ENCODE data around the gene KREMEN1. TPM values are rescaled to one million over a fixed set of nuclear protein-coding genes. Genes with fewer than 3 reads are reported as not detected.

KREMEN1 gene
- total and polyA plus RNA-seq, 2 of the 4 experiments (the other 2 are of a cell fraction): 2.9 to 4.6 TPM

- WGBS, 2 experiments (ENCODE audit: extremely low coverage in 2 of 2, insufficient read length in 1 of 2): 98% methylated on average over 10 of the region's 24 CpGs; no CpG with 5 or more reads in 1 of the 2 experiments
- Histone ChIP-seq H3K4me3 (ENCODE audit: insufficient read depth, low read depth, low read length) (no peak overlapping the region), H2BK120ac (ENCODE audit: low read depth, low read length) (no peak overlapping the region), H3K27ac (ENCODE audit: insufficient read depth, low read length) (no peak overlapping the region), H2BK5ac (ENCODE audit: low read depth, low read length, poor library complexity, severe bottlenecking) (no peak overlapping the region), H2BK20ac (ENCODE audit: low read depth, low read length) (no peak overlapping the region), H2AFZ (replicated peaks; ENCODE audit: low read length, poor library complexity) (no peak overlapping the region), H3K14ac (replicated peaks; ENCODE audit: low read depth, low read length) (no peak overlapping the region), H2AK9ac (replicated peaks; ENCODE audit: low read depth, low read length, poor library complexity) (no peak overlapping the region), H3K9me1 (ENCODE audit: insufficient read depth, low read length) (peaks cover 6% of the 10 kb centered on the region; the same call in 1 of the 2 replicates), H2BK15ac (ENCODE audit: low read depth, low read length) (no peak overlapping the region), H3K56ac (ENCODE audit: extremely low read depth, insufficient read depth, low read length) (no peak overlapping the region), H3K18ac (ENCODE audit: low read depth, low read length) (no peak overlapping the region), H3K4ac (ENCODE audit: low read depth, low read length) (no peak overlapping the region), H3K36me3 (ENCODE audit: control insufficient read depth, insufficient read depth, low read length) (peaks cover 17% of the 10 kb centered on the region), H4K91ac (ENCODE audit: insufficient read depth, low read depth, low read length) (no peak overlapping the region), H4K20me1 (ENCODE audit: insufficient read depth, low read length) (no peaks in the 10 kb centered on the region), H4K5ac (ENCODE audit: low read depth, low read length) (no peak overlapping the region), H2AK5ac (ENCODE audit: low read depth, low read length) (no peak overlapping the region), H3K27me3 (ENCODE audit: control insufficient read depth, insufficient read depth, low read length) (no peaks in the 10 kb centered on the region), H3K9me3 (ENCODE audit: control insufficient read depth, insufficient read depth, low read length) (no peaks in the 10 kb centered on the region), H3K4me2 (ENCODE audit: low read depth, low read length) (no peak overlapping the region), H3K23ac (ENCODE audit: low read depth, low read length) (no peak overlapping the region), H4K8ac (ENCODE audit: low read depth in 2 of 2, low read length in 2 of 2) (no peak overlapping the region), H3K9ac (ENCODE audit: low read depth, low read length) (no peak overlapping the region), H3K4me1 (ENCODE audit: control insufficient read depth, insufficient read depth, low read length) (no peaks in the 10 kb centered on the region), H3K79me1 (ENCODE audit: low read depth in 1 of 2, low read length in 2 of 2) (no peaks in the 10 kb centered on the region)
- in situ Hi-C loops (cut with MboI; ENCODE audit: low sequenced_read_pairs): no loop called here
- intact Hi-C loops (cut with micrococcal nuclease): no loop called here
- dilution Hi-C loops (cut with HindIII; ENCODE audit: low sequenced_read_pairs, unreplicated experiment): no loop called here
- ChIA-PET CTCF (no interaction called here), POLR2A (ENCODE audit: unreplicated experiment) (no interaction called here)
- DNase-seq (no peak), ATAC-seq (ENCODE audit: low read depth) (no peak)
- no TSS peak for BruUV-seq (replicated peaks)
- TF ChIP-seq, protein P1, sequence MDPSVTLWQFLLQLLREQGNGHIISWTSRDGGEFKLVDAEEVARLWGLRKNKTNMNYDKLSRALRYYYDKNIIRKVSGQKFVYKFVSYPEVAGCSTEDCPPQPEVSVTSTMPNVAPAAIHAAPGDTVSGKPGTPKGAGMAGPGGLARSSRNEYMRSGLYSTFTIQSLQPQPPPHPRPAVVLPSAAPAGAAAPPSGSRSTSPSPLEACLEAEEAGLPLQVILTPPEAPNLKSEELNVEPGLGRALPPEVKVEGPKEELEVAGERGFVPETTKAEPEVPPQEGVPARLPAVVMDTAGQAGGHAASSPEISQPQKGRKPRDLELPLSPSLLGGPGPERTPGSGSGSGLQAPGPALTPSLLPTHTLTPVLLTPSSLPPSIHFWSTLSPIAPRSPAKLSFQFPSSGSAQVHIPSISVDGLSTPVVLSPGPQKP (IDR thresholded peaks at IDR 0.05; ENCODE audit: borderline replicate concordance, low read depth, low read length): no peak
- TF ChIP-seq RAD21 (IDR thresholded peaks at IDR 0.05; ENCODE audit: low read length) (no peak), MXI1 (IDR thresholded peaks at IDR 0.05; ENCODE audit: borderline replicate concordance, low read depth, low read length) (no peak), NFE2L2 (IDR thresholded peaks at IDR 0.05; ENCODE audit: low read depth, low read length) (no peak), MAZ (IDR thresholded peaks at IDR 0.05; ENCODE audit: borderline replicate concordance, low read depth, low read length) (no peak), BHLHE40 (IDR thresholded peaks at IDR 0.05; ENCODE audit: low read depth, low read length) (no peak), RCOR1 (IDR thresholded peaks at IDR 0.05; ENCODE audit: insufficient replicate concordance, low read length) (no peak), RFX5 (IDR thresholded peaks at IDR 0.05; ENCODE audit: low read depth, low read length) (no peak), CEBPB (IDR thresholded peaks at IDR 0.05; ENCODE audit: low read depth, low read length) (no peak), SMC3 (IDR thresholded peaks at IDR 0.05; ENCODE audit: low read depth, low read length) (no peak)
These were observed 22.4 kb upstream of the KREMEN1 start for GRCh38 chr22:29050457-29050856.
